Omental fat pad (tissue), 4 donors: Measurements from ENCODE around the gene PACRGL. TPM values are rescaled to one million over a fixed set of nuclear protein-coding genes. Genes with fewer than 3 reads are reported as not detected.
A peak's percentile ranks its signal among the peaks of the same experiment; 100 is the strongest.

ENCODE experiments used
- ATAC-seq: fragments of 150-250 bp; one replicate; pipeline ENCODE4 v1.9.1; 2016; ENCODE audit warnings: mild to moderate bottlenecking, moderate library complexity; ENCODE audit not compliant: low FRiP score
- DNase-seq: peaks from one replicate; pipeline ENCODE4 v3.0.0-alpha.2; 2019; ENCODE audit warnings: low spot score
- total RNA-seq, 4 donors: library from RNA; depleted of rRNA; stranded (reverse); fragments of >200 nt; gene quantifications; one replicate each; pipeline ENCODE4 v1.1.0, GENCODE V29; 2016
- TF ChIP-seq, protein P1 (sequence below), 3 donors: fragments of 450-650 bp; IDR thresholded peaks; one replicate each; pipeline ENCODE4 v1.5.1; 2016 to 2017; ENCODE audit warnings: antibody characterized with exemption in 3 of 3, mild to moderate bottlenecking in 3 of 3, moderate library complexity in 2 of 3

Gene PACRGL
- total RNA-seq: 10 to 100 TPM; 20.3 to 26.3 (median 21.8) TPM

DNA sequence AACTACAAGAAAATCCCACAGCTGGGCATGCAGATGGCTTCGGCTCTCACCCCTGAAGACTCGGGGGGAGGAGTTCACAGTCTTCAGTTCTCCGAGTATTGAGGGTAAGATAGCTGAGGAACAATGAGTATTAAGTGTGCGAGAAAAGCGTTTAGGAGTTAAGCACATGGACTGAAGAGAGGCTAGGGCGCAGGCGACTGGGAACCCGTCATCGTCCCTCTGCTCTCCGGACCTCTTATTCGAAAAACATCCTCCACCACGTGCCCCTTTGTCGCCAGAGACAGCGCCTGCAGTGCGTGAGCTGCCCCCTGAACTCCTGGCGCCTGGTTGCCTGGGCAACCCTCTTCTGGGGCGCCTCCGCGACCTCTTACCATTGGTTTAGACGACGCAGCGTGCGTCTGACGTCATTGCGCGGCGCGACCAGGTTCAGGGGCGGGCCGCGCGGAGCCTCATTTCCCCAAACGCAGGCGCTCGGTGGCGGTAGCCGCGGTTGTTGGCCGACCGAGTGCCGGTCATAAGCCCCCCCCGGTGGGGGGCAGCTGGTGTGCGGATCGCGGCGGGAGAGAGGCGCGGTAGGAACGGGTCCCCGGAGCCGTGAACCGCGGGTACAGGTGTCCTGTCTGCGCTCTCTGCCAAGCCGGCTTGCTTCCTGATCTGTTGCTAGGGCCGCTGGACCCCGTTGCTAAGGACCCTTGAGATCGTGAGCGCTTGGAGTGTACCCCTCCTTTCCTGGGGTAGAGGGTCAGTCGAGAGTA lies at the start of gene PACRGL:
Gene PACRGL (plus strand): TSS at position 452 of the 755 bp plus-strand sequence. CDS start 4,024 bp downstream, outside the sequence.
- peak; percentile 84 for DNase-seq
- TF ChIP-seq, protein P1, sequence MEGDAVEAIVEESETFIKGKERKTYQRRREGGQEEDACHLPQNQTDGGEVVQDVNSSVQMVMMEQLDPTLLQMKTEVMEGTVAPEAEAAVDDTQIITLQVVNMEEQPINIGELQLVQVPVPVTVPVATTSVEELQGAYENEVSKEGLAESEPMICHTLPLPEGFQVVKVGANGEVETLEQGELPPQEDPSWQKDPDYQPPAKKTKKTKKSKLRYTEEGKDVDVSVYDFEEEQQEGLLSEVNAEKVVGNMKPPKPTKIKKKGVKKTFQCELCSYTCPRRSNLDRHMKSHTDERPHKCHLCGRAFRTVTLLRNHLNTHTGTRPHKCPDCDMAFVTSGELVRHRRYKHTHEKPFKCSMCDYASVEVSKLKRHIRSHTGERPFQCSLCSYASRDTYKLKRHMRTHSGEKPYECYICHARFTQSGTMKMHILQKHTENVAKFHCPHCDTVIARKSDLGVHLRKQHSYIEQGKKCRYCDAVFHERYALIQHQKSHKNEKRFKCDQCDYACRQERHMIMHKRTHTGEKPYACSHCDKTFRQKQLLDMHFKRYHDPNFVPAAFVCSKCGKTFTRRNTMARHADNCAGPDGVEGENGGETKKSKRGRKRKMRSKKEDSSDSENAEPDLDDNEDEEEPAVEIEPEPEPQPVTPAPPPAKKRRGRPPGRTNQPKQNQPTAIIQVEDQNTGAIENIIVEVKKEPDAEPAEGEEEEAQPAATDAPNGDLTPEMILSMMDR (IDR thresholded peaks at IDR 0.05): no peak
- ATAC-seq: peak; percentile 99

DNA sequence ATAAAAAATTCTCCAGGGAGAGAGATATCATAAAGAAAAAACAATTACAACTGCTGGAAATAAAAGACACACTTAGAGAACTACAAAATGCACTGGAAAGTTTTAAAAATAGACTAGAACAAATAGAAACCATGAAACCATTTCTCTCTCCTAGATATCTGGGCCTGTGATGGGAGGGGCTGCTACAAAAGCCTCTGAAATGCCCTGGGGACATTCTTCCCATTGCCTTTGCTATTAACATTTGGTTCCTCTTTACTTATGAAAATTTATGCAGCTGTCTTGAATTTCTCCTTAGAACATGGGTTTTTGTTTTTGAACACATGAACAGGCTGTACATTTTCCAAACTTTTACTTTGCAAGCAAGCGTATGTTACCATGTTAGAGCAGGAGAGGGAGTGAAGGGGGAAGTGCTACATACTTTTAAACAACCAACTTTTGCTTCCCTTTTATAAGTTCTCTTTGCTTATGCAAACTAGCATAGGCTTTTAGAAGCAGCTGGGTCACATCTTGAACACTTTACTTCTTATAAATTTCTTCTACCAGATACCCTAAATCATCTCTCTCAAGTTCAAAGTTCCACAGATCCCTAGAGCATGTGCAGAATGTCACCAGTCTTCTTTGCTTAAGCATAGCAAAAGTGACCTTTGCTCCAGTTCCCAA lies 47.9 kb upstream of the PACRGL start:
- no peak for ATAC-seq
- DNase-seq: no peak
- TF ChIP-seq, protein P1 (IDR thresholded peaks at IDR 0.05): no peak

DNA sequence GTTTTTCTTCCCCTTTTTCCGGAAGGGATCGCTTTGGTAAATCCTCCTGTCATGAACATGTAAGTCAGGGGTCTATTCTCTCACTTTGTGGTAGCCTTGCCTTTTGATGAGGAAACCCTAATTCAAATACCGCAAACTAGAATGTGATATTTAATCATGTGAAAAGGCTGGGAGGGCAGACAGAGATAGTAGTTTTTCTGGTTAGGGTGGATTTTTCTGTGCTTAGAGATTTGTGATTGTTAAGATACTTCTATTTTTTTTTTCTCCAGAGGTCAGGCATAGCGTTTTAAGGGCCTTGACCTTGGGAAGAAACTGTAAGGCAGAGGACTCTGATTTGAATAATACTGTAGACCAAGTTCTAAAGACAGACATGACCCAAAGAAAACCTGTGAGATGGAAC lies 41.8 kb upstream of the PACRGL start:
- ATAC-seq: no peak
- no peak for DNase-seq
- TF ChIP-seq, protein P1 (IDR thresholded peaks at IDR 0.05): no peak

DNA sequence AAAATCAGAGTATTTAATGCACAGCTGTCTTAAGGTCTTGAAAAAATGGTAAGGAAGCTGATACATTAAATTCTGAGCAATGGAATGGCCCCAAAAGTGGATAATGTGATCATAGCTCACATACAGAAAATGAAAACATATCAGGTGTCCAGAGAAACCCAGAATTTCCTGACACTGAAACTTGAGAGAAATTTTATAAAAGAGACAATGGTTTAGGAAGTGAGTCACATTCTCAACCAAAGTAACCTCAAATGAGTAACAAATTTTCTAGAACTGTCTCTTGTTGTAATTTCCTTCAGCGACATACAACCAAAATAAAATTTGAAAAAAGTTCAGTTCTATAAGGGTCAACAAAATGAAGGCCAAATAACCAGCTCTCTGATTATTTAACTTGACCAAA lies 37.4 kb upstream of the PACRGL start:
- no peak for DNase-seq
- TF ChIP-seq, protein P1 (IDR thresholded peaks at IDR 0.05): no peak
- no peak for ATAC-seq

DNA sequence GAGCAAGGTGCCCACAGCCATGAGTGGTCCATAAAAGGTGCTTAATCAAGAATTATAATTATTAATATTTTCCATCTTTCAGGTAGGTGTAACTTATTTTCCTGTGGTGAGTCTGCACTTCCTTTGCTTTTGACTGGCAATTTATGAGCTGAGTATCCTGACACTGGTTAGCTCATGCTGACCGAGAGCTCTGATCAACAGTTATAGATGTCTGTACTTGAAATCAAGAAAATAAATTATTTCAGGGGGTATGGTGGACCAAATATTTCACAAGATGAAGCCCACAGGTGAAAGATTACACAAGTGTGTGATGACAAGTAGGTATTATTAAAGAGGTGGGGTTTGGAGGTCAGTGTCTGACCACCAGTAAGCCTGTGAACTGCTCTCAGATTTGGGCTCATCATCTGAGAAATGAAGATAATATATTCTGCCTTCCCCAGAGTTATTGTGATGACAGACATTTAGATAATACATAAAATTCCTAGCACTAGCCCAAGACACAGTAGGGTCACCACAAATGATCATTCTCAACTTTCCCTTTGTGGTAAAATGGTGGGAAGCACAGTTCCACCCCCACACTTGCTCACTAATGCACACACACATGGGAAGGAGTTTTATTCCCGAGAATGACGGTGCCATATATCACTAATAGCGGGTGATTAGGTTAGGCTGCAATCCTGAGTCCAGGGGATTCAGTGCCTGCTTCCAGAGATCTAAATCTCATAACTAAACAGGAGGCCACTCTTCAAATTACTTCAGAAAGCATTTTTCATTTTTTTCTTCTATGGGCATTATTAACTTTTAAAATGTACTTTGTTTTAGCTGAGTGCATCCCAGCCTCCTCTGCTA lies 34.0 kb upstream of the PACRGL start:
- TF ChIP-seq, protein P1 (IDR thresholded peaks at IDR 0.05): no peak
- no peak for ATAC-seq
- DNase-seq: no peak

DNA sequence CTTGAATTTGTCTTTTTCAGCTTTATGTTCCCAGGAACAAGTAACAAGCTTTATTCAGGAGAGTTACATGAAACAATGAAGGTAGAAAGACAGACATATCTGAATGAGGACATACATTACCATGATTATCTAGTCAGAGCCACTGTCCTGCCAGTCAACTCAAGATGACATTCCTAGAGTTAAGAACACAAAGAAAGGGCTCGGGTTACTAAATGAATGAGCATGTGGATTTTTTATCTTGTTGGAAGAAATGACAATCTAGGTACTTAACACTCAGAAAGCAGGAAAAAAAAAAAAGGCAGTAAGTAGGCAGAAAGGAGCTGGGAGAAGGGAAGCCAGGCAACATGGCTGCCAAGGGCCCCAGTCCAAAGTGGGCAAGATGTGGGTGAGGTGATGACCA lies 28.0 kb upstream of the PACRGL start:
- ATAC-seq: no peak
- TF ChIP-seq, protein P1 (IDR thresholded peaks at IDR 0.05): no peak
- DNase-seq: no peak
